A549 (cell line): Measurements from ENCODE around the gene CHRD. TPM values are rescaled to one million over a fixed set of nuclear protein-coding genes. Genes with fewer than 3 reads are reported as not detected.

Experiments used
- ATAC-seq, 2 experiments: fragments of 200-7000 bp in 1 of 2; fragments of >200 bp in 1 of 2; cut with Nextera tagmentation in 1 of 2; cut with Tn5 transposase in 1 of 2; 3 replicates each; pipeline versions ENCODE4 v1.8.0 to v1.9.1; 2018 to 2020; ENCODE audit warnings: mild to moderate bottlenecking in 1 of 2, moderate library complexity in 1 of 2
- CTCF ChIA-PET: fragments of 300-600 bp; sonication (Branson Sonifier 250); formaldehyde crosslinking; extraction: SDS; loops from one replicate; lab custom pipeline; 2021; ENCODE audit warnings: antibody characterized with exemption, inconsistent platforms; lab: Yijun Ruan, JAX
- POLR2A ChIA-PET: fragments of 350-600 bp; formaldehyde crosslinking; extraction: SDS; loops from one replicate; lab custom pipeline; 2021; ENCODE audit warnings: antibody characterized with exemption, inconsistent platforms; lab: Yijun Ruan, JAX
- DNase-seq, 2 experiments: peaks; one replicate each; pipeline versions ENCODE4 v3.0.0 to v3.0.0-alpha.2; 2011 to 2016; ENCODE audit warnings: low read depth in 1 of 2, low spot score in 1 of 2
- FAIRE-seq: peaks from 2 replicates; lab custom pipeline; 2011; peaks lifted over from hg19 to GRCh38; lab: Jason Lieb, UNC
- H3K27ac ChIP-seq, 2 experiments: fragments of >200 bp; sonication (Bioruptor Twin); formaldehyde crosslinking; 3 replicates each; pipeline ENCODE4 v1.5.1; 2016 to 2017
- H3K4me1 ChIP-seq: fragments of >200 bp; sonication (Bioruptor Twin); formaldehyde crosslinking; 3 replicates; pipeline ENCODE4 v1.6.1; 2016
- H3K4me2 ChIP-seq: fragments of >200 bp; sonication (Bioruptor Twin); formaldehyde crosslinking; 3 replicates; pipeline ENCODE4 v1.6.1; 2016
- H3K4me3 ChIP-seq: fragments of >200 bp; sonication (Bioruptor Twin); formaldehyde crosslinking; 3 replicates; pipeline ENCODE4 v1.5.1; 2016
- H3K9me3 ChIP-seq: fragments of >200 bp; sonication (Bioruptor Twin); formaldehyde crosslinking; 3 replicates; pipeline ENCODE4 v1.6.1; 2016
- ATOH8 ChIP-seq: fragments of 250-450 bp; sonication (Bioruptor Pico); IDR thresholded peaks from 2 replicates; pipeline ENCODE4 v1.5.0; 2020; ENCODE audit warnings: low read depth, mild to moderate bottlenecking, moderate library complexity
- BCL3 ChIP-seq: fragments of >200 bp; sonication (Bioruptor Twin); formaldehyde crosslinking; IDR thresholded peaks from 3 replicates; pipeline ENCODE4 v1.6.1; 2016
- BHLHE40 ChIP-seq: IDR thresholded peaks from 2 replicates; pipeline ENCODE4 v1.6.1; 2012; ENCODE audit warnings: low read depth, low read length, inconsistent platforms
- CBX2 ChIP-seq: fragments of 200-600 bp; sonication (generic); IDR thresholded peaks from 2 replicates; pipeline ENCODE4 v1.6.1; 2016; ENCODE audit warnings: low read depth, mild to moderate bottlenecking, borderline replicate concordance
- CTCF ChIP-seq: fragments of >200 bp; sonication (Bioruptor Twin); formaldehyde crosslinking; IDR thresholded peaks from 3 replicates; pipeline ENCODE4 v1.5.1; 2016
- EHMT2 ChIP-seq: fragments of 200-600 bp; sonication (generic); IDR thresholded peaks from 2 replicates; pipeline ENCODE4 v1.6.1; 2016; ENCODE audit warnings: antibody characterized with exemption, low read depth, mild to moderate bottlenecking, moderate library complexity
- EP300 ChIP-seq, 2 experiments: fragments of >200 bp; sonication (Bioruptor Twin); formaldehyde crosslinking; IDR thresholded peaks; 2 replicates in 1 of 2; 3 replicates in 1 of 2; pipeline ENCODE4 v1.6.1; 2016 to 2017
- FOXS1 ChIP-seq: fragments of 250-450 bp; sonication (Bioruptor Pico); IDR thresholded peaks from 2 replicates; pipeline ENCODE4 v1.5.0; 2020; ENCODE audit warnings: mild to moderate bottlenecking, moderate library complexity
- GATA3 ChIP-seq: IDR thresholded peaks from 2 replicates; pipeline ENCODE4 v1.6.1; 2012; ENCODE audit warnings: borderline replicate concordance
- HOXB5 ChIP-seq: fragments of 250-450 bp; sonication (Bioruptor Pico); IDR thresholded peaks from 2 replicates; pipeline ENCODE4 v1.5.0; 2020; ENCODE audit warnings: mild to moderate bottlenecking, moderate library complexity
- KDM1A ChIP-seq: fragments of 200-600 bp; sonication (generic); IDR thresholded peaks from 2 replicates; pipeline ENCODE4 v1.6.1; 2016; ENCODE audit warnings: low read depth, mild to moderate bottlenecking
- KDM5A ChIP-seq: fragments of 200-600 bp; sonication (generic); IDR thresholded peaks from 2 replicates; pipeline ENCODE4 v1.6.1; 2016; ENCODE audit warnings: antibody characterized with exemption, mild to moderate bottlenecking
- MAX ChIP-seq: IDR thresholded peaks from 2 replicates; pipeline ENCODE4 v1.6.1; 2012
- NFE2L2 ChIP-seq: fragments of 150-350 bp; conservative IDR thresholded peaks from 2 replicates; pipeline ENCODE4 v1.6.1; 2014; ENCODE audit warnings: low read length
- PBX3 ChIP-seq: IDR thresholded peaks from 2 replicates; pipeline ENCODE4 v1.6.1; 2012
- POLR2A ChIP-seq: IDR thresholded peaks from 2 replicates; pipeline ENCODE4 v1.6.1; 2012; ENCODE audit warnings: mild to moderate bottlenecking, low read length
- POLR2AphosphoS2 ChIP-seq: conservative IDR thresholded peaks from 2 replicates; pipeline ENCODE4 v1.6.1; 2012; ENCODE audit warnings: low read length, improper control_type of control experiment, inconsistent platforms
- RNF2 ChIP-seq: fragments of 200-600 bp; sonication (generic); IDR thresholded peaks from 2 replicates; pipeline ENCODE4 v1.6.1; 2016; ENCODE audit warnings: low read depth, mild to moderate bottlenecking, antibody characterized with exemption, moderate library complexity, borderline replicate concordance
- TFCP2L1 ChIP-seq: fragments of 250-450 bp; sonication (Bioruptor Pico); IDR thresholded peaks from 2 replicates; pipeline ENCODE4 v1.5.0; 2021; ENCODE audit warnings: mild to moderate bottlenecking
- ZFP36 ChIP-seq: fragments of 450-650 bp; IDR thresholded peaks from 2 replicates; pipeline ENCODE4 v1.6.1; 2014; ENCODE audit warnings: borderline replicate concordance; ENCODE audit not compliant: partially characterized antibody
- ZSCAN20 ChIP-seq: fragments of 250-450 bp; sonication (Bioruptor Pico); IDR thresholded peaks from 2 replicates; pipeline ENCODE4 v1.8.0; 2022; ENCODE audit warnings: mild to moderate bottlenecking, moderate library complexity
- WGBS: methylation state at CpG from one replicate; pipeline ENCODE4 v1.1.6; 2017; ENCODE audit errors: missing lambda C conversion rate; 5-methylcytosine and 5-hydroxymethylcytosine counted together
- polyA plus RNA-seq, 4 experiments: library from polyadenylated mRNA; depleted of rRNA in 3 of 4; stranded (reverse); fragments of >200 nt; fragmentation: RNase III in 1 of 4; extraction: RNeasy Plus Mini Kit Qiagen cat#74134 plus additional on column Dnase treatment in 1 of 4; gene quantifications; 2 replicates in 3 of 4; 3 replicates in 1 of 4; pipeline ENCODE4 v1.2.3, GENCODE V29; 2011 to 2017
- TF ChIP-seq, protein P1 (sequence below): fragments of >200 bp; sonication (Bioruptor Twin); formaldehyde crosslinking; IDR thresholded peaks from 2 replicates; pipeline ENCODE4 v1.6.1; 2016
- TF ChIP-seq, protein P2 (sequence below): fragments of 250-450 bp; sonication (Bioruptor Pico); IDR thresholded peaks from 2 replicates; pipeline ENCODE4 v1.5.0; 2021; ENCODE audit warnings: mild to moderate bottlenecking, moderate library complexity, borderline replicate concordance

The CHRD gene
- polyA plus RNA-seq, 2 of the 4 experiments (the other 2 are of a cell fraction) = 0.13 to 0.19 TPM

DNA sequence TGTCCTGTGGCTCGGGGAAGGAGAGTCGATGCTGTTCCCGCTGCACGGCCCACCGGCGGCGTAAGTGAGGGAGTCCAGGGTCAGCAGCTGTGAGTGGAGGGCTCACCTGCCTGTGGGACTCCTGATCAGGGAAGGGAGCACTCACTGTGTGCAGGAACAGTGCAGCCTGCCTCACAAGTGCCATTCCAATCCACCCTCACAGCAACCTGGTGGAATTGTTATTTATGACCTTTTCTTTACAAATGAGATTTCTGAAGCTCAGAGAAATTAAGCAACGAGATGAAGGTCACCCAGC, 9.0 kb downstream of the CHRD start:
- CTCF ChIA-PET = interaction anchor here (0.8 to 7.2 kb wide), 5 partner anchors 13 to 172 kb away, joined by 4 to 38 read pairs (median 5); partner anchors contain the start of gene EPHB3
- Histone ChIP-seq H3K4me2 (no peak overlapping the region), H3K27ac (no peak overlapping the region), H3K4me1 (no peaks in the 10 kb centered on the region), H3K4me3 (no peak overlapping the region), H3K9me3 (no peaks in the 10 kb centered on the region)
- ATAC-seq (no peak; a peak in 1 of 6 replicates), DNase-seq (no peak), FAIRE-seq (no peak)
- POLR2A ChIA-PET = no interaction called here
- TF ChIP-seq ZFP36 = no peak
- TF ChIP-seq EHMT2 = no peak
- no peak for TF ChIP-seq CBX2
- TF ChIP-seq TFCP2L1 (CRISPR knock-in tag) = no peak
- TF ChIP-seq, protein P1, sequence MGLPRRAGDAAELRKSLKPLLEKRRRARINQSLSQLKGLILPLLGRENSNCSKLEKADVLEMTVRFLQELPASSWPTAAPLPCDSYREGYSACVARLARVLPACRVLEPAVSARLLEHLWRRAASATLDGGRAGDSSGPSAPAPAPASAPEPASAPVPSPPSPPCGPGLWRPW = no peak
- WGBS = 8% methylated on average over 1 of the region's 8 CpGs

- no peaks in the 10 kb centered on the region for H3K9me3 ChIP-seq
- WGBS = 23% methylated on average over 4 of the region's 5 CpGs
- no peak overlapping the region for H3K27ac ChIP-seq
- H3K4me1 ChIP-seq = no peaks in the 10 kb centered on the region
- ChIA-PET POLR2A (no interaction called here), CTCF (interaction anchor here (1.0 to 7.2 kb wide), 6 partner anchors 14 to 151 kb away, joined by 3 to 38 read pairs (median 4); no protein-coding TSS in a partner anchor)
- ATAC-seq (peak in 1 of 2 experiments; percentile 24; a peak in 2 of 6 replicates), DNase-seq (no peak), FAIRE-seq (no peak)
- TF ChIP-seq RNF2 = no peak
- TF ChIP-seq EP300 (IDR thresholded peaks at IDR 0.05) = no peak
- no peak for TF ChIP-seq MAX
- no peak for TF ChIP-seq HOXB5 (CRISPR knock-in tag)
- H3K4me3 ChIP-seq = no peak overlapping the region
- no peak overlapping the region for H3K4me2 ChIP-seq
Observed at GRCh38 chr3:184389384-184389783, 9.5 kb downstream of the CHRD start.

GRCh38 chr3:184389935-184390528, 10.2 kb downstream of the CHRD start:
- TF ChIP-seq BHLHE40 = no peak
- no peak for TF ChIP-seq NFE2L2
- TF ChIP-seq MAX = no peak
- no peak for TF ChIP-seq GATA3
- TF ChIP-seq ATOH8 (CRISPR knock-in tag) = no peak
- no peak for TF ChIP-seq PBX3
- no peak for TF ChIP-seq KDM5A
- TF ChIP-seq CTCF = no peak
- no peak for TF ChIP-seq BCL3
- TF ChIP-seq, protein P2, sequence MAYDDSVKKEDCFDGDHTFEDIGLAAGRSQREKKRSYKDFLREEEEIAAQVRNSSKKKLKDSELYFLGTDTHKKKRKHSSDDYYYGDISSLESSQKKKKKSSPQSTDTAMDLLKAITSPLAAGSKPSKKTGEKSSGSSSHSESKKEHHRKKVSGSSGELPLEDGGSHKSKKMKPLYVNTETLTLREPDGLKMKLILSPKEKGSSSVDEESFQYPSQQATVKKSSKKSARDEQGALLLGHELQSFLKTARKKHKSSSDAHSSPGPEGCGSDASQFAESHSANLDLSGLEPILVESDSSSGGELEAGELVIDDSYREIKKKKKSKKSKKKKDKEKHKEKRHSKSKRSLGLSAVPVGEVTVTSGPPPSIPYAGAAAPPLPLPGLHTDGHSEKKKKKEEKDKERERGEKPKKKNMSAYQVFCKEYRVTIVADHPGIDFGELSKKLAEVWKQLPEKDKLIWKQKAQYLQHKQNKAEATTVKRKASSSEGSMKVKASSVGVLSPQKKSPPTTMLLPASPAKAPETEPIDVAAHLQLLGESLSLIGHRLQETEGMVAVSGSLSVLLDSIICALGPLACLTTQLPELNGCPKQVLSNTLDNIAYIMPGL (CRISPR knock-in tag) = no peak
- no peak for TF ChIP-seq KDM1A
- no peak for TF ChIP-seq ZSCAN20
- no peak for TF ChIP-seq FOXS1 (CRISPR knock-in tag)
- no peak for TF ChIP-seq TFCP2L1 (CRISPR knock-in tag)
- no peak for TF ChIP-seq POLR2A
- no peak for TF ChIP-seq POLR2AphosphoS2
- WGBS = 53% methylated on average over 5 of the region's 5 CpGs
- DNase-seq (no peak), ATAC-seq (no peak), FAIRE-seq (no peak)
- Histone ChIP-seq H3K27ac (no peak overlapping the region), H3K4me2 (no peak overlapping the region), H3K4me1 (no peaks in the 10 kb centered on the region), H3K4me3 (no peak overlapping the region), H3K9me3 (no peaks in the 10 kb centered on the region)
- ChIA-PET POLR2A (no interaction called here), CTCF (interaction anchor here (1.1 to 7.2 kb wide), 4 partner anchors 17 to 150 kb away, joined by 3 to 38 read pairs (median 7); no protein-coding TSS in a partner anchor)
